PFSK-1 (cell line): ENCODE measurements around the gene NKAIN2.

Experiments
- POLR2AphosphoS5 ChIP-seq: IDR thresholded peaks from 2 replicates; pipeline ENCODE4 v1.6.1; 2012; ENCODE audit warnings: low read depth, mild to moderate bottlenecking, control low read depth, low read length, moderate library complexity
- TF ChIP-seq, protein P1 (sequence below), 2 experiments: IDR thresholded peaks; 2 replicates each; pipeline versions ENCODE4 v1.6.1 to v1.8.0; 2011 to 2012; ENCODE audit warnings: low read depth in 2 of 2, low read length in 2 of 2, control low read depth in 1 of 2, inconsistent platforms in 1 of 2, mild to moderate bottlenecking in 1 of 2, moderate library complexity in 1 of 2; ENCODE audit not compliant: insufficient read depth in 1 of 2

- TF ChIP-seq POLR2AphosphoS5 = no peak
- TF ChIP-seq, protein P1, sequence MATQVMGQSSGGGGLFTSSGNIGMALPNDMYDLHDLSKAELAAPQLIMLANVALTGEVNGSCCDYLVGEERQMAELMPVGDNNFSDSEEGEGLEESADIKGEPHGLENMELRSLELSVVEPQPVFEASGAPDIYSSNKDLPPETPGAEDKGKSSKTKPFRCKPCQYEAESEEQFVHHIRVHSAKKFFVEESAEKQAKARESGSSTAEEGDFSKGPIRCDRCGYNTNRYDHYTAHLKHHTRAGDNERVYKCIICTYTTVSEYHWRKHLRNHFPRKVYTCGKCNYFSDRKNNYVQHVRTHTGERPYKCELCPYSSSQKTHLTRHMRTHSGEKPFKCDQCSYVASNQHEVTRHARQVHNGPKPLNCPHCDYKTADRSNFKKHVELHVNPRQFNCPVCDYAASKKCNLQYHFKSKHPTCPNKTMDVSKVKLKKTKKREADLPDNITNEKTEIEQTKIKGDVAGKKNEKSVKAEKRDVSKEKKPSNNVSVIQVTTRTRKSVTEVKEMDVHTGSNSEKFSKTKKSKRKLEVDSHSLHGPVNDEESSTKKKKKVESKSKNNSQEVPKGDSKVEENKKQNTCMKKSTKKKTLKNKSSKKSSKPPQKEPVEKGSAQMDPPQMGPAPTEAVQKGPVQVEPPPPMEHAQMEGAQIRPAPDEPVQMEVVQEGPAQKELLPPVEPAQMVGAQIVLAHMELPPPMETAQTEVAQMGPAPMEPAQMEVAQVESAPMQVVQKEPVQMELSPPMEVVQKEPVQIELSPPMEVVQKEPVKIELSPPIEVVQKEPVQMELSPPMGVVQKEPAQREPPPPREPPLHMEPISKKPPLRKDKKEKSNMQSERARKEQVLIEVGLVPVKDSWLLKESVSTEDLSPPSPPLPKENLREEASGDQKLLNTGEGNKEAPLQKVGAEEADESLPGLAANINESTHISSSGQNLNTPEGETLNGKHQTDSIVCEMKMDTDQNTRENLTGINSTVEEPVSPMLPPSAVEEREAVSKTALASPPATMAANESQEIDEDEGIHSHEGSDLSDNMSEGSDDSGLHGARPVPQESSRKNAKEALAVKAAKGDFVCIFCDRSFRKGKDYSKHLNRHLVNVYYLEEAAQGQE (IDR thresholded peaks at IDR 0.05; ENCODE audit: insufficient read depth in 1 of 2, low read depth in 2 of 2, low read length in 2 of 2) = no peak
These were observed 585.5 kb downstream of the NKAIN2 start for GRCh38 chr6:124389127-124389526.
